LHCN-M2 (cell line): ENCODE results near the gene CPED1. TPM values are rescaled to one million over a fixed set of nuclear protein-coding genes. Genes with fewer than 3 reads are reported as not detected.
A peak's percentile ranks its signal among the peaks of the same experiment; 100 is the strongest.
"Not testable (repeated sequence)": the region's sequence is repeated elsewhere in the genome, so short reads cannot be mapped to it uniquely, and the experiment has no call there.

Experiments used
- DNase-seq: peaks from one replicate; pipeline ENCODE4 v3.0.0-alpha.2; 2012; ENCODE audit warnings: low read depth
- total RNA-seq: library from RNA; depleted of rRNA; stranded (reverse); fragments of >200 nt; gene quantifications from 2 replicates; pipeline ENCODE4 v1.2.3, GENCODE V29; 2014

CPED1 gene
- total RNA-seq, 1 experiment from 2014 or later: 75.8 TPM

GRCh38 chr7:121279060-121279620, 290.6 kb downstream of the CPED1 start:
- peak; percentile 38 for DNase-seq

- DNase-seq: no peak
Observed at GRCh38 chr7:121279822-121280221, 291.3 kb downstream of the CPED1 start.

GRCh38 chr7:121280656-121281055, 292.1 kb downstream of the CPED1 start:
- no peak for DNase-seq

- no peak for DNase-seq
Observed at GRCh38 chr7:121282129-121282528, 293.6 kb downstream of the CPED1 start.

- DNase-seq: no peak
Observed at GRCh38 chr7:121285066-121285667, 296.7 kb downstream of the CPED1 start.

GRCh38 chr7:121286186-121286585, 297.7 kb downstream of the CPED1 start:
- no peak for DNase-seq

GRCh38 chr7:121286742-121287734, 298.5 kb downstream of the CPED1 start:
- DNase-seq: peak; percentile 69

GRCh38 chr7:121288894-121289293, 300.4 kb downstream of the CPED1 start:
- peak; percentile 92 for DNase-seq

GRCh38 chr7:121289930-121290329, 301.4 kb downstream of the CPED1 start:
- not testable (repeated sequence) for DNase-seq

- DNase-seq: no peak
Observed at GRCh38 chr7:121294448-121294992, 306.0 kb downstream of the CPED1 start.

- DNase-seq: no peak
Observed at GRCh38 chr7:121297843-121298242, 309.3 kb downstream of the CPED1 start.

- DNase-seq: no peak
Observed at GRCh38 chr7:121298831-121299239, 310.3 kb downstream of the CPED1 start.

GRCh38 chr7:121300685-121301420, 312.3 kb downstream of the CPED1 start:
- DNase-seq: no peak

- DNase-seq: peak; percentile 26
Observed at GRCh38 chr7:121301446-121302213, 313.1 kb downstream of the CPED1 start.

GRCh38 chr7:121302214-121302745, 313.8 kb downstream of the CPED1 start:
- DNase-seq: peak; percentile 88

GRCh38 chr7:121303422-121304101, 315.1 kb downstream of the CPED1 start:
- DNase-seq: no peak

- no peak for DNase-seq
Observed at GRCh38 chr7:121304102-121304658, 315.7 kb downstream of the CPED1 start.

- no peak for DNase-seq
Observed at GRCh38 chr7:121305109-121305508, 316.6 kb downstream of the CPED1 start.

- DNase-seq: no peak
Observed at GRCh38 chr7:121306565-121306964, 318.1 kb downstream of the CPED1 start.
